DMS153 (cell line): Measurements from ENCODE around the gene PGGT1B.
"Not testable (repeated sequence)": the region's sequence is repeated elsewhere in the genome, so short reads cannot be mapped to it uniquely, and the experiment has no call there.

ENCODE experiments used
- DNase-seq: peaks from one replicate; lab custom pipeline; 2025; lab: John Stamatoyannopoulos, UW

The PGGT1B gene

DNA sequence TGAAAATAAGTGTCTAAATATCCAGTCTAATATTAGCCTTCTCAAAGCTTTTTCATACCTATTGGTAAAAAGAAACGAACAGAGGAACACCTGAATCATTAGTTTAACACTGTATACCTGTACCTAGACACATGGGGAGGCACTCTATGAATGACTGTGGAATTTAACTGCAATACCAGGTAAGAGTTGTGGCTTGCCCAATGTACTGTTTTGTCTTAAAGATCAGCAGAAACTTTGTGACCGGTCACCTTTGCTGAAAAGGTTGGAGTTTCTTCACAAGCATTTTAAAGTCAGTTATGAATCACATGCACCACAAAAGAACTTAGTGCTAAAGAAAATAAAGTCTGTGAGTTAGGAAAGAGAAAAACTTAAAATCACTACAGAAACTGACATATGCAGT, 2.4 kb downstream of the PGGT1B start:
- no peak for DNase-seq

DNA sequence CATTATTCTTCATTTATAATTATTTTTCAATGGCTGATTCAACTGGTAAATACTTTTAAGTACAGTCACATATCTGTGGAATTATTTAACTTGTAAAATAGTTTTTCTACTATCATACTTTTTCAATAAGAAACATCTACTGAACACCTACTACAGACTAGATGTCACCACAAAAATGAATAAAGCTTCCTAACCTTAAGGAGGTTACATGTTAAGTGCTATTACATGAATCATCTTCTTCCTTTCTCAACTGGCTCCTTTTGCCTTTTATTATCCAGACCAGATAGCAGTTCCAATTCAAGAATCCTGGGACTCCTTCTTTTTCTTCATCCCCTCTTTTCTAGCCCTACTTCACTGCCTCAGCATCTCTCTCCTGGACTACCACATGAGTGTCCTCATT, 4.7 kb downstream of the PGGT1B start:
- no peak for DNase-seq

DNA sequence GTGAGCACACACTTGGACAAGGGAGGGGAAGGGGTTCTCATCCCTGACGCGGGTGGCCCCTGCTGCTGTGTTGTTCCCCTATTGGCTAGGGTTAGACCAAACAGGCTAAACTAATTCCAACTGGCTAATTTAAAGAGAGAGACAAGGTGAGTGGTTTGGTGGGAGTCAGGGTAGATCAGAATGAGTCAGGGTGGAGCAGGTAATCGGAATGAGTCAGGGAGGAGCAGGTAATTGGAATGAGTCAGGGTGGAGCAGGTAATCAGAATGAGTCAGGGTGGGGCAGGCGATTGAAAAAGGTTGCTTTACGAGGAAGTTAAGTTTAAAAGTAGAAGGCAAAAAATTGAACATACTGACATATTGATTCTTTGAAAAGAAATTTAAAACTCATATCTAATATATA, 13.3 kb downstream of the PGGT1B start:
- not testable (repeated sequence) for DNase-seq

DNA sequence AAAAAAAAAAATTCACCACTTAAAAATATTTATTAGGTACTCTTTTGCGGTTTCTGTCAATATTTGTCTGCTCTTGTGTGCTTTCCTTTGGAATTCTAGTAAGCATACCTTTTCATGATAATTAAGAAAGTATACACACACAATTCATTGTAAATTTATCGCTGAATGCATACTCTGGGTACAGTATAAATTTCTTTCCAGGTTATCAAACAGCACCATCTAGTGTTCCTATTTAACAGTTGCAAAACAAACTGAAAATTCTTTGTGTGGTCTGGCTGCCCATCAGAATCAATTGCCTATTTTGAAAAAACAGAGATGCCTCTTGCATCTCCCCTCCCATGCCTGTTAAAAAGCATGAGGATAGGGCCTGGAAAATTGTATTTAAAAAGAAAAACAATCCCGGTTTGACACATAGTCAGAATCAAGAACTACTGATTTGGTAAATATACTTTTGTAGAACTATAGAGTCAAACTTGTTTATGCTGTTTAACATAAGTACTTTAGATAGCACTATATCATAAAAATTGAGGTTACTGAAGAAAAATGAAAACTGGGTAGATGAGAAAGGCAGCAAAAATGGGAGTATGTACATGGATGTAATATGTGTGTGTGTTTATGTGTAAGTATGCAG, 16.2 kb downstream of the PGGT1B start:
- DNase-seq, result no peak

DNA sequence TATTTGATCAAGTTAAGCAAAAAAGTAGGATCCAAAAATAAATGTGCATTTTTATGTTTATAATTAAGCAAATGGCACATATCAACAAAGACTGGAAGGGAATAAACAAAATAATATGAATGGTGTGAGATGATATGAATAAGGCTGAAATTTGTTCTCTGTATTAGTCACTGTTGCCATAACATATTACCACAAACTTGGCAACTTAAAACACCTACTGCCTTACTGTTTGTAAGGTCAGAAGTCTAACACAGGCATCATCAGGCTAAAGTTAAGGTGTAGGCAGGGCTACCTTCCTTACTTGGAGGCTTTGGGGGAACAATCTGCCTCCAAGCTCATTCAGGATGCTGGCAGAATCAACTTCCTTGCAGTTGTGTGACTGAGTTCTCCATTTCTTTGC, 19.3 kb downstream of the PGGT1B start:
- DNase-seq, result no peak

DNA sequence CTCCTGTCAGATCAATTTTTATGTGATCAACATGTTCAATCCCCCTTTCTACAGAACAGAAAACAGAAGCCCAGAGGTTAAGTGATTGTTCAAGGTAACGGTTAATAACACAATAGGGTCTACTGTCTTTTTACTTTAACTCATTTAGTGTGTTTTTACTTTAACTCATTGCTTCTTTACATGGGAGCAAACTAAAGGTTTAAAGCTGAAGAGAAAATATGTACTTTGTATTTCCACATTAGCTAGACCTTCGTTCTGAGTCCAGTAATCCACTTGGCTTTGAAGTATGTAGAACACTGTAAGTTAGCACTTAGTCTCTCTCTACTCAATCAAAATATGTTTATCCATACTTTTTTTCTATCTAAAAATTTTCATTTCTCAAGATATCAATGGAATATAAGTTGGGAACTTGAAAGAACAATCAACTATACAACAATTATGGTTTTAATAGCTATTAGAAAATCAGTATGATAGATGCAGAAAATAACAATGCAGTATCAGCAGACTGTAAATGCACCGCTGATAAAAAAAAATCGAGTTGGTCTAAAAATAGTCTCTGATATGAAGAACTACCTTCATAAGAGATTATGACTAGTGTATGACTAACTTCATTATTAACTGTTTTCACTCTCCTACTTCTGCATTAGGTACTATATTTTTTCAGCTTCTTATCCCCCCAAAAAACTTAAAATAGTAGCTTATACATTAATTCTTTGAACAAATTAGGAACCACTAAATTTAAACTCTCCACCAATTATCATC, 20.6 kb downstream of the PGGT1B start:
- no peak for DNase-seq

DNA sequence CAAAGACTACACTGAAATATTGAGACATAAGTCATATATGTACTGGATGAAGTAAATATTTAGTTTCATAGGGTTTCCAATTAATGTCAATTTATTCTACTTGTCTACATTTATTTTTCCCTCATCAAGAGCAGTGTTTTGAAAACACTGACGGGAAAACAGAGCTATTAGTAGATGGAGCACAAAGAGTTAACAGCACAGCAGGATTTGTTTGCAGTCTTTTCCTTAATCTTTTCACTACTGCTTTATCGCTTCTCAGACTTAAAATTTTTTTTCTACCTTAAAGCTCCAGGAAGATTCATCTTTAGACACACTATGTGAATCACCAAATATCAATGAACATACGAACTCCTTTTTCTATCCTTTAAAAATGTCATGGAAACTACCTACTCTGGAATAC, 25.6 kb downstream of the PGGT1B start:
- DNase-seq, result no peak

DNA sequence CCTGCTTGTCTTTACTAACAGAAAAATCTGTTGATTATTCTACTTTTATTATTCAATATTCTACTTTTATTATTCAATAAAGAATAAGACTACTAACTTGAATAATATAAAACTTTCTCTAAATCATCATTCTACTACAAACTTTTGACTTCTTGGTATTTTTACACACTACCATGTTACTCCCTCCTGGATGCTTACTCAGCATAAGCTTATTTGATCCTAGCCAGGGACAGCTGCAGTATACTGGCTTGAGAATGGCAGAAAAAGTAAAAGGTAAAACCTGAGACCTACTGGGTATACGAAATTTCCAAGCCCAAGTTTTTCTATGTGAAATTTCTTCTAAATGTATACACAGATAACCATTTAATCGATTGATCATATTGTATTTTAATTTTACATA, 26.1 kb downstream of the PGGT1B start:
- DNase-seq, result no peak

DNA sequence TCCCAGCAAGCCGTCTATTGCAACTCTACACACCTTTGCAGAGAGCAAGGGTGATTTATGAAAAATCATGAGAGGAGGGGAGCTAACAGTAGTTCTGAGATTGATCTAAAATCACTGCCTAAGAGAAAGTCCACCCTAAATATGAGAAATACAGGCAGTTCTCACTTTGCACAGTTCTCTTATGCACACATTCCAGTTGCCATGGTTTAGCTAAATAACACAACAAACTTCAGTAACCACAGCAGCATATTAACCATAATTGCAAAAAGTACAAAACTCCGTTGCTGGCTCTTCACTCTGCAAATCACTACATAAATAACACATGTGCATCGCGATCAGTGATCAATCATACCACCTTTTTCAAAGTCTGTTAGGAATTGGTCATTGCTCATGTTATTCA, 31.1 kb downstream of the PGGT1B start:
- DNase-seq, result no peak

DNA sequence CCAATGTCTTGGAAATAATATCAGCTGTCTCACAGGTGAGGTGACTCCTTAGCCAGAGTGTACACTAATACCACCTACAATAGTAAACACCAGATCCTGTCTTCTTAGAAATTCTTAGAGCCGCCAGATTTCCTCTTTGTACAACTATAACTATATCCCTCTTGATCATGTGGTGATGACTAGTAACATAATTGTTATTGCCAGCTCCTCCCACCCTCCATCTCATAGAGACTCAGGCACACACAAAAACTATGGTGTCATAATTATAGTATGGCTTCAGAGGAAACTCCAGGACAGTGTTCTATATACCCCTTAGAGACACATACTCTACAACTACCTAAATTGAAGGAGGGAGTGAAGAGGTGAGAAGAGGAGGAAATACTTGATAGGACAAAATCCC, 33.1 kb downstream of the PGGT1B start:
- DNase-seq, result no peak

DNA sequence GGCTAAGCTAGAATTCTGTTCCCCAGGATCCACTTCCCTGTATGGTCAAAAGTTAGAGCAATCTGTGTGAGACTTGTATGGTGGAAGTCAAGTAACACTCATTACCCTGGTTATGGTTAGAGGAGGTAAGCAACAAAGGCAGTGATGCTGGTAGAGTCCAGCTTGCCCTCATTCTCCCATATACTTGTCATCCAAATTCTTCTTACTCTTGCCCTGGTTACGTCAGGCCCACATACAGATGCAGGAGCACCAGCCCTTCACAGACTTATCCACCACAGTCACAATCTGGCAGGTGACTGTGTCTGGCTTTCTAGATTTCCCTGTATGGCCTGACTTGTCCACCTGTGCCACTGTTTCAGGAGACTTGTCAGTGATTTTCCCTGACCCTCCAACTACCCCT, 35.4 kb downstream of the PGGT1B start:
- no peak for DNase-seq

DNA sequence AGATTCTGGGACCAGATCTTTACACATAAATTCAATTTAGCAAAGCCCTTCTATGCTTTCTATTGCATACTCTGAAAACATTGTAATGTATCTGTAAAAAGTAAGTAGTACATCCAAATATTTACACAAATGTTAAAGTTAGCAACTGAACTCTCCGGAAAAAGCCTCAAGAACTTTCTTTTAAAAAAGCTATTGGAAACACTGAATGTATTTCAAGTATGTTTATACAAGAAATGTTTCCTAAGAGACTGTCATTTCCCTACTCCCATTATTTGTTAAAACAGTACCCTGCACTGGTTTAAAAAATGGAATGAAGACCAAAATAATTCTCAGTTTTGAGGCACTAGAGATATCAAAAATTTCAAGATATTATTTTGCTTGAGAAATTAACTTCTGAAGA, 48.1 kb downstream of the PGGT1B start:
- DNase-seq, result no peak

DNA sequence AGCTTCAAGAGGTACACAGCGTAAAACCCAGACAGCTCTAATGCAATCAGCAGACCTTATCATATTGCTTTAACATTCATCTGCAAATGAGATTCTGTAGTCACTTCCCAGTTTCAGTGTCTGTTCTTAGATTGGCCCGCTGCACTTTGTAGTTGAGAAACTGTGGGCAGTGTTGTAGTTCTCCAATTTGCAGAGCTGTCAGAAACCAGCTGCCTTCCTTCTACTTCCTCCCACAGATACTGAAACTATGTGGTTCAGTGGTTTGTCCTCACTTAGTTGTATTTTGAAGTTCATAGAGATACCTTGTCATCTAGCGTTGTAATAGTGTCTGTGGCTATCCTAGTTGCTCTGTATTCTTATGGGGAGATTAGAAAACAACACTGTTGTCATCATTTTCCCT, 53.4 kb downstream of the PGGT1B start:
- DNase-seq, result no peak

DNA sequence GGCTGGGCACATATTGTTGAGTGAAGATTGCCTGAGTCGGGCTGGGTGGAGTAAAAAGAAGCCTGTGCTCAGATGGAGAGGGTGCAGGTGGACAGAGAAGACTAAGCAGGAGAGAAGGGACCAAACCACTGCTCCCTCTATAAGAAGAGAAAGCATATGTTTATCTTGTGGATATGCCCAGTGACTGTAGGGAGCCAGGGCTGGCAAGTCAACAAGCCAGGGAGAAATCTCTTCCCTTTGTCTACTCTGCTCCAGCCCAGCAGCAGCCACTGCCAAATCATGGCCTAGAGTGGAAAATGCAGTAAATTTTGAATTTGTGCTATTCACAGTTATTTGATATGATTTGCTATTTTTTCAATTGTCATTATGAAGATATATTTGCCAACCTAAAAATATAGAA, 59.7 kb downstream of the PGGT1B start:
- DNase-seq, result no peak

DNA sequence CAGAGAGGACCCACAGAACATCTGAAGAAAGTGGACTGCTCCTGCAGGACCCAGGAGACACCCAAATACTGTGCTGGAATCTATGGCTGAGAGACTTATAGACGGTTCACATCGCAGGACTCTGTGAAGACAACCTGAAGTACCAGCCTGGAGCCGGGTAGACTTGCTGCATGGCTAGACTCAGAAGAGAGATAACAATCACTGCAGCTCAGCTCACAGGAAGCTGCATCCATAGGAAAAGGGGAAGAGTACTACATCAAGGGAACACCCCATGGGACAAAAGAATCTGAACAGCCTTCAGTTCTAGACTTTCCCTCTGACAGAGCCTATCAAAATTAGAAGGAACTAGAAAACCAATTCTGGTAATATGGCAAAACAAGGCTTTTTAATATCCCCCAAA, 66.5 kb downstream of the PGGT1B start:
- DNase-seq, result no peak

DNA sequence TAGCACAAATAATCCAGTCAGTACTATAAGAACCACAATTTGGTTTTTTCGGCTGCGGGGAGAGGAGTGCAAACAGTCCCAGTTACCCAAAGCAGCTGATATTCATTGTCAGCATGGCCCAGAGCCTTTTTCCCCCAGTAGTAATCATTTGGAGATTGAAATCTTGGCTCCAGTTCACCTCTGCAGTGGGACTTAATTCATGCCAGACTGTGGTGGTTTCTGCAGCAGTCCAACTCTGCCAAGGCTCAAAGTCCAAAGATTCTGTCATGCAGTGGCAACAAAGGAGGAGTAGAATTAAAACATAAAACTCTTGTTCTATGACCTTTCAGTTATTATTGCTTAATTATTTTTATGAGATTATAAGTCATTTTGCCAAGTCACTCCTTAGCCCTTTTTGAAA, 68.0 kb downstream of the PGGT1B start:
- DNase-seq, result no peak

DNA sequence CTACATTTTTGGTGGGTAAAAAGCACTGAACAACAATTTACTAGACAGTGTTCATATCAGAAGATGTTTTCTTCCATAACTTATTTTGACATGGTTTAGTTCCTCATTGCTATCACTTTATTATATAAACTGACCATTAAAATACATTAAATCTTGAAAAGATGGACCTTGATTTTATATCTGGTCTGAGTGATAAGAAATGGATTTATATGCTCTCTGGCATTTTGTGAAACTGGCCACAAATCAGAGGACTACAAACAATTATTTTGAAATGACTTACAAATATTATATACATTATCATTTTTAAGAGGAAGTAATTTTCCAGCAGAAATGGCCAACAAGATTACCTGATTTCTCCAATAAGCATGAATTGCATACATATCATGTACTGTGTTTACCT, 69.4 kb downstream of the PGGT1B start:
- DNase-seq, result no peak

DNA sequence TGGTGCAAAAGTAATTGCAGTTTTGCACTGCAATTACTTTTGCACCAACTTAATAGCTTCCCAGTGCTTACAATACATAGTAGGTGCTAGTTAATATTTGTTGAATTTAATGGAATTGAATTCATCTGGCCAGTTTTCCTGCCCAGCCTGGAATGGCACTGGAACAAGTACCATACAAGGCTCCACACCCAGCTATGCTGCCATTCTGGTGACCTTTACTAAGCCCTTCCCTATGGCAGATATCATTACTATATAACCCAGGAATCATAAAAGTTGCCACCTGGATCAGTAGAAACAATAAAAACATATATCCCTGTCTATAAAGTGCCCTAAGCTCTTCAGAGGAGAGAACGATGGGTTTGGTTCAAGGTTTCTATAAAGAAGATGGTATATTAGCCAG, 70.6 kb downstream of the PGGT1B start:
- no peak for DNase-seq

DNA sequence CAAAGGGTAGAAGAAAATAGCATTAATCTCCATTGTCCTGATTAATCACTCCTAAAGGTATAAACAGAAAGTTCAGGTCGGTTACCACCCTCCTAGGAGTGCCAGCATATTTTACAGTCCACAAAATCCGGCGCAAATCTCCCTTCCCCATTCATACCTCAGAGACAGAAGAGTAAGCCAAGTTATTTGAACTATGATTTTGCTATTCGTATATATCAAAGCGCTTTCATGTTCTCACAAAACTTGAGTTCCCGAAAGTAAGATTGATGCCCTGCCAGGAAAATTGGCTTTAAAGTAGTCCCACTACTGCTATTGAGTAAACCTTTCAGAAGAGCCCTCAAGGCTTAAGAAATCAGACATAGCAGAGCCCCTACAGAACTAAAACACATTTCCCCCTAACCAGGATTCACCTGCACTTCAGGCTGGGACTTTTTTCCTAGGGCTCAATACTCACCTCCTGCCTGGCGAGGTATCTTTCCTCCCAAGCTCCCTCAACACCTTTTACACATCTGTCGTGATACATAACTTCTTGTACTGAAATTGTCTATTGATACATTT, 71.1 kb downstream of the PGGT1B start:
- no peak for DNase-seq

DNA sequence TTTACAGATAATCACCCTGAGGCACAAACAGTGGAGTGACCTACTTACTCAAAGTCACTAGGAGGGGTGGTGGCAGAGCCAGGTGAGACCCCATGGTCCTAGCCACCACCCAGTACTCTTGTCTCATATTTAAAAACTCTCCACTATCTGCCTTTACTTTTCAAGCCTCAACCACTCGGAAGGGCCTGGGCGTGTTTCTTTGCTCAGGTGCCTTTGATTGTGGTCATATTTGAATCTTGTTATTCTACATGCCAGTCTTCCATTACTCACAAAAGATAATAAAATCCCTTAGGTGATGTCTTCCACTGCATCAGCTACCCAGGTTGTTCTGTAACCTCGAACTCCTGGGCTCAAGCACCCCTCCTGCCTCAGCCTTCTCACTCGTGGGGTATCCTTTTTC, 72.3 kb downstream of the PGGT1B start:
- DNase-seq, result no peak

DNA sequence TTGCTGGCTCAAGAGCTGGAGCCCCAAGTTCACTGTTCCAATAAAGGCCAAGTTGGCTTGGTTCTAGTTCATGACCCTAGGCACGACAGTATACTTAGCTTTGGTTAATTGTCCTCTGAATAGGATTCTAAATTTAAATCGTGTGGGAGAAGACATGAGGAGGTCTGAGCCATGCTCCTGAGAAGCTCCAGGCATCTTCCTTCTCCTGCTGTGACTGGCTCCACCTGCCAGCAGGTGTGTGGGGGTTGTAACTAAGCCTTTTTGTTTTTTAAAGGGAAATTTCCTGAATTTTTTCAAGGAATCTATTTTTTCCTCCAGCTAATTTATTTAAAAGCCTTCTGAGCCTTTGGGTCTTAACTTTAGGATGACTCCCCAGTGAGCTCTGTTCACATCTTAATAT, 72.8 kb downstream of the PGGT1B start:
- no peak for DNase-seq

DNA sequence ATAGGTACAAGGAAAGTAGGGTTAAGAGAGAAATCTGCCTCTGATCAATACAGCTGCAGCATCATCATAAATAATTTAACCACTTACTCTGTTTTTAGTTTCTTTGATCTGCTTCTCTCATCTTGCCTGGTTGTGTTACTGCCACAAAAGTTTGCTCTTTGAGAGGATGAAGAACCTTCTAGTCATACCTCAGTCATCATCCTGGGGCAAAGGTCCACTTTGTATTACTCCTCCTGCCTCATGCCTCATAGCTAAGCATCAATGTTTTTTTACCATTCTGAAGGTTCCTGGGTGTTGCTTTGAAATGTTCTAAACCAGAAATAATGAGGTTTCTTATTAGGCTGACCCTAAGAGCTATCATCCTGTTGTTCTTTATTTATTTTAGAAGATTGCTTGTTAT, 75.9 kb downstream of the PGGT1B start:
- DNase-seq, result no peak

DNA sequence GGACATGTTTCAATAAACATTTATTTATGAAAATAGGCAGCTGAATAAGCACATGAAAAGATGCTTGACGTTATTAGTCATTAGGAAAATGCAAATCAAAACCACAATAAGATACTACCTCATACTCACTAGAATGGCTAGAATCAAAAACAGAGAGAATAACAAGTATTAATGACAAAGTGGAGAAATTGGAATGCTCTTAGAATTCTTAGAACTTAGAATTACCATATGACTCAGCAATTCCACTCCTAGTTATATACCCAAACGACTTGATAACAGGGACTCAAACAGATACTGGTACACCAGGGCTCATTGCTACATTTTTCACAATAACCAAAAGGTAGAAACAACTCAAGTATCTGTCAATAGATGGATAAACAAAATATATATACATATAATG, 77.9 kb downstream of the PGGT1B start:
- no peak for DNase-seq

DNA sequence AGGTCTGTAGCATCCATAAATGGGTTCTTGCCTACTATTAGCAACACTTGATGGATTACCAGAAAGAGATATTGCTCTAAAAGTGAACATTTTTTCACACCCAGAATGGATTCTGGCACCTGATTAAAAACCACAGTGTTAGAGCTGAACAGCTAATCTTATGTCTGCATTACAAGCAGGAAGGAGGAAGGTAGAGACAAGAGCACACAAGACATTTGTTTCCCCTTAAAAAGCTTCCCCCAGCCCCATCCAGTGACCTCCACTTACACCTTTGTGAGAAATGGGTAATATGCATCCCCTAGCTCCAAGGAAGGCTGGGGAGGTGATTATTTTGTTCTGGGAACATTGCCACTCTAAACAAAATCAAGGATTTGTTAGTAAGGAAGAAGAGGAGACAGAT, 80.9 kb downstream of the PGGT1B start:
- DNase-seq, result no peak
